SK-N-SH (cell line): ENCODE data around the gene MAPK9.

Experiments used
- CTCF ChIP-seq: fragments of 200-600 bp; sonication (generic); IDR thresholded peaks from 2 replicates; pipeline ENCODE4 v1.6.1; 2017; ENCODE audit warnings: antibody characterized with exemption, mild to moderate bottlenecking, moderate library complexity
- EP300 ChIP-seq, 2 experiments: IDR thresholded peaks; 2 replicates each; pipeline versions ENCODE4 v1.4.0 to v1.6.1; 2012; ENCODE audit warnings: borderline replicate concordance in 1 of 2, low read depth in 1 of 2, low read length in 1 of 2
- EZH2phosphoT487 ChIP-seq: fragments of 200-600 bp; sonication (generic); IDR thresholded peaks from 2 replicates; pipeline ENCODE4 v1.6.1; 2017; ENCODE audit warnings: low read depth, mixed run types, mild to moderate bottlenecking, antibody characterized with exemption, moderate library complexity, borderline replicate concordance
- FOXM1 ChIP-seq: IDR thresholded peaks from 2 replicates; pipeline ENCODE4 v1.4.0; 2012; ENCODE audit warnings: low read depth, mild to moderate bottlenecking
- GATA2 ChIP-seq: sonication (generic); formaldehyde crosslinking; IDR thresholded peaks from 2 replicates; pipeline ENCODE4 v1.5.0; 2020; ENCODE audit warnings: mild to moderate bottlenecking, missing genetic modification reagents
- MAX ChIP-seq: IDR thresholded peaks from 2 replicates; pipeline ENCODE4 v1.4.0; 2012; ENCODE audit warnings: low read depth
- MXI1 ChIP-seq: IDR thresholded peaks from 2 replicates; pipeline ENCODE4 v1.6.1; 2012; ENCODE audit warnings: mild to moderate bottlenecking, low read depth, low read length, improper control_type of control experiment
- PBX3 ChIP-seq: IDR thresholded peaks from 2 replicates; pipeline ENCODE4; 2012
- POLR2AphosphoS5 ChIP-seq: IDR thresholded peaks from 2 replicates; pipeline ENCODE4 v1.6.1; 2012; ENCODE audit warnings: low read depth, low read length
- RAD21 ChIP-seq: IDR thresholded peaks from 2 replicates; pipeline ENCODE4 v1.6.1; 2012; ENCODE audit warnings: mild to moderate bottlenecking, low read length
- REST ChIP-seq: IDR thresholded peaks from 2 replicates; pipeline ENCODE4 v1.6.1; 2012; ENCODE audit warnings: mild to moderate bottlenecking, low read depth, low read length, moderate library complexity
- TEAD4 ChIP-seq: IDR thresholded peaks from 2 replicates; pipeline ENCODE4 v1.4.0; 2012; ENCODE audit warnings: mild to moderate bottlenecking, borderline replicate concordance; ENCODE audit not compliant: insufficient read depth
- ZBTB33 ChIP-seq: IDR thresholded peaks from 2 replicates; pipeline ENCODE4 v1.4.0; 2012; ENCODE audit warnings: low read depth, borderline replicate concordance

GRCh38 chr5:180299526-180299925, 7.6 kb upstream of the MAPK9 start:
- TF ChIP-seq CTCF (no peak), ZBTB33 (no peak), POLR2AphosphoS5 (no peak), REST (no peak), TEAD4 (no peak), EP300 (IDR thresholded peaks at IDR 0.05; ENCODE audit: borderline replicate concordance in 1 of 2, low read depth in 1 of 2, low read length in 1 of 2) (no peak), GATA2 (CRISPR knock-in tag) (no peak), MAX (no peak), FOXM1 (no peak), EZH2phosphoT487 (no peak), MXI1 (no peak), RAD21 (no peak), PBX3 (no peak)
